Measurements from ENCODE around the gene WDR90. TPM values are rescaled to one million over a fixed set of nuclear protein-coding genes. Genes with fewer than 3 reads are reported as not detected.

WDR90 gene
- total RNA-seq, 1 experiment from 2014 or later: 147 TPM

GRCh38 chr16:641326-642188 is 7.6 kb upstream of the WDR90 start, which contains the start of gene MCRIP2:
TSS of gene MCRIP2 (plus strand) at chr16:641828. CDS start at chr16:641992, 164 bp downstream.
- no peaks in the 10 kb centered on the region for H3K27me3 ChIP-seq (replicated peaks; ENCODE audit: insufficient read depth, low read depth, low read length, poor library complexity)
- peak; percentile 72 for DNase-seq (ENCODE audit: low spot score)
- H3K4me3 ChIP-seq (ENCODE audit: low read depth, low read length, poor library complexity, severe bottlenecking): peak within 1 kb of the TSS; percentile 77
- peaks cover 10% of the 10 kb centered on the region for H3K4me1 ChIP-seq (ENCODE audit: insufficient read depth, low read length, poor library complexity, severe bottlenecking)
- BruUV-seq (replicated peaks): no TSS peak
- CTCF ChIA-PET: no interaction called here
- H3K27ac ChIP-seq (ENCODE audit: low read depth, low read length, poor library complexity, severe bottlenecking): peak within 1 kb of the TSS; percentile 61
- no peaks in the 10 kb centered on the region for H3K9me3 ChIP-seq (ENCODE audit: low read depth, low read length, poor library complexity, severe bottlenecking)
- POLR2A ChIA-PET (ENCODE audit: low non-redundant PET): no interaction called here
- TF ChIP-seq EZH2 (IDR thresholded peaks at IDR 0.05; ENCODE audit: borderline replicate concordance, low read depth, low read length, poor library complexity, severe bottlenecking): no peak
- TF ChIP-seq CTCF (conservative IDR thresholded peaks at IDR 0.05; ENCODE audit: low read depth, low read length): no peak
- H3K36me3 ChIP-seq (ENCODE audit: insufficient read depth, low read length, poor library complexity, severe bottlenecking): no peaks in the 10 kb centered on the region
- intact Hi-C loops (cut with micrococcal nuclease; ENCODE audit: unreplicated experiment): no loop called here

GRCh38 chr16:642189-643049 is 6.7 kb upstream of the WDR90 start:
- BruUV-seq (replicated peaks): no TSS peak
- Histone ChIP-seq H3K36me3 (ENCODE audit: insufficient read depth, low read length, poor library complexity, severe bottlenecking) (no peaks in the 10 kb centered on the region), H3K9me3 (ENCODE audit: low read depth, low read length, poor library complexity, severe bottlenecking) (no peaks in the 10 kb centered on the region), H3K27me3 (replicated peaks; ENCODE audit: insufficient read depth, low read depth, low read length, poor library complexity) (no peaks in the 10 kb centered on the region), H3K4me1 (ENCODE audit: insufficient read depth, low read length, poor library complexity, severe bottlenecking) (peaks cover 10% of the 10 kb centered on the region), H3K4me3 (ENCODE audit: low read depth, low read length, poor library complexity, severe bottlenecking) (peak overlapping the region; percentile 77), H3K27ac (ENCODE audit: low read depth, low read length, poor library complexity, severe bottlenecking) (peak overlapping the region; percentile 37)
- DNase-seq (ENCODE audit: low spot score): no peak
- intact Hi-C loops (cut with micrococcal nuclease; ENCODE audit: unreplicated experiment): no loop called here
- ChIA-PET CTCF (no interaction called here), POLR2A (ENCODE audit: low non-redundant PET) (no interaction called here)
- no peak for TF ChIP-seq EZH2 (IDR thresholded peaks at IDR 0.05; ENCODE audit: borderline replicate concordance, low read depth, low read length, poor library complexity, severe bottlenecking)
- no peak for TF ChIP-seq CTCF (conservative IDR thresholded peaks at IDR 0.05; ENCODE audit: low read depth, low read length)

GRCh38 chr16:643050-643368 is 6.2 kb upstream of the WDR90 start:
- TF ChIP-seq EZH2 (IDR thresholded peaks at IDR 0.05; ENCODE audit: borderline replicate concordance, low read depth, low read length, poor library complexity, severe bottlenecking) (no peak), CTCF (conservative IDR thresholded peaks at IDR 0.05; ENCODE audit: low read depth, low read length) (no peak)
- Histone ChIP-seq H3K4me1 (ENCODE audit: insufficient read depth, low read length, poor library complexity, severe bottlenecking) (peaks cover 10% of the 10 kb centered on the region), H3K27me3 (replicated peaks; ENCODE audit: insufficient read depth, low read depth, low read length, poor library complexity) (no peaks in the 10 kb centered on the region), H3K9me3 (ENCODE audit: low read depth, low read length, poor library complexity, severe bottlenecking) (no peaks in the 10 kb centered on the region), H3K27ac (ENCODE audit: low read depth, low read length, poor library complexity, severe bottlenecking) (no peak overlapping the region), H3K36me3 (ENCODE audit: insufficient read depth, low read length, poor library complexity, severe bottlenecking) (no peaks in the 10 kb centered on the region), H3K4me3 (ENCODE audit: low read depth, low read length, poor library complexity, severe bottlenecking) (peak overlapping the region; percentile 77)
- ChIA-PET CTCF (no interaction called here), POLR2A (ENCODE audit: low non-redundant PET) (no interaction called here)
- no peak for DNase-seq (ENCODE audit: low spot score)
- intact Hi-C loops (cut with micrococcal nuclease; ENCODE audit: unreplicated experiment): no loop called here
- no TSS peak for BruUV-seq (replicated peaks)
